ENCODE measurements around the gene RNF39.
"Not testable (repeated sequence)": the region's sequence is repeated elsewhere in the genome, so short reads cannot be mapped to it uniquely, and the experiment has no call there.

Gene RNF39

DNA sequence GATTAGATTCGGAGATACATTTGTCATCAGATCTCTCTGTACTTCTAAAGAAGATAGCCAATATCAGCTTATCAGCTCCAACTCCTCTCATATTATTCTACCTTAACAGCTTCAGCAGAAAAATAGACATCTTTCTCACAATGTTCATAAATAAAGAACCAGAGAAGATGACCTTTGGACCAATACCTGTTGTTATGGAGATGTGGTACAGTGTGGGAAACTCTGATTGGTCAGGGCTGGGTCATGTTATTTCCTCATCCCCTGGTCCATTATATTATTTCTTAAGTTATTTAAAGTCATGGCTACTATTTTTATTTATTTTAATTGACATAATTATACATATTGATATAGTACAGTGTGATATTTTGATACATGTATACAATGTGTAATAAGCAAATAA, 50.4 kb downstream of the RNF39 start:
- H3K27ac ChIP-seq (ENCODE audit: low read length), result no peak overlapping the region
- no peak overlapping the region for H3K9ac ChIP-seq (ENCODE audit: low read length)
- no peak for DNase-seq
- H3K9me3 ChIP-seq (replicated peaks; ENCODE audit: insufficient read depth, low read length), result no peaks in the 10 kb centered on the region
- H3K27me3 ChIP-seq (replicated peaks; ENCODE audit: insufficient read depth, low read length), result no peaks in the 10 kb centered on the region
- H4K20me1 ChIP-seq (ENCODE audit: insufficient read depth, low read length), result no peaks in the 10 kb centered on the region
- H2AFZ ChIP-seq (ENCODE audit: low read length), result no peak overlapping the region
- TF ChIP-seq, protein P1, sequence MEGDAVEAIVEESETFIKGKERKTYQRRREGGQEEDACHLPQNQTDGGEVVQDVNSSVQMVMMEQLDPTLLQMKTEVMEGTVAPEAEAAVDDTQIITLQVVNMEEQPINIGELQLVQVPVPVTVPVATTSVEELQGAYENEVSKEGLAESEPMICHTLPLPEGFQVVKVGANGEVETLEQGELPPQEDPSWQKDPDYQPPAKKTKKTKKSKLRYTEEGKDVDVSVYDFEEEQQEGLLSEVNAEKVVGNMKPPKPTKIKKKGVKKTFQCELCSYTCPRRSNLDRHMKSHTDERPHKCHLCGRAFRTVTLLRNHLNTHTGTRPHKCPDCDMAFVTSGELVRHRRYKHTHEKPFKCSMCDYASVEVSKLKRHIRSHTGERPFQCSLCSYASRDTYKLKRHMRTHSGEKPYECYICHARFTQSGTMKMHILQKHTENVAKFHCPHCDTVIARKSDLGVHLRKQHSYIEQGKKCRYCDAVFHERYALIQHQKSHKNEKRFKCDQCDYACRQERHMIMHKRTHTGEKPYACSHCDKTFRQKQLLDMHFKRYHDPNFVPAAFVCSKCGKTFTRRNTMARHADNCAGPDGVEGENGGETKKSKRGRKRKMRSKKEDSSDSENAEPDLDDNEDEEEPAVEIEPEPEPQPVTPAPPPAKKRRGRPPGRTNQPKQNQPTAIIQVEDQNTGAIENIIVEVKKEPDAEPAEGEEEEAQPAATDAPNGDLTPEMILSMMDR (IDR thresholded peaks at IDR 0.05; ENCODE audit: low read length), result no peak
- TF ChIP-seq EZH2phosphoT487 (IDR thresholded peaks at IDR 0.05; ENCODE audit: low read length) (no peak), EZH2 (optimal IDR thresholded peaks at IDR 0.05; ENCODE audit: low read depth, low read length) (no peak)
- no peak overlapping the region for H3K4me2 ChIP-seq (ENCODE audit: low read depth, low read length)
- H3K9me2 ChIP-seq (replicated peaks; ENCODE audit: insufficient read depth, low read length), result no peaks in the 10 kb centered on the region
- H3F3A ChIP-seq (ENCODE audit: insufficient read depth, low read length), result no peaks in the 10 kb centered on the region
- H3K4me3 ChIP-seq (ENCODE audit: low read length), result no peak overlapping the region
- H3K4me1 ChIP-seq (ENCODE audit: low read length), result no peaks in the 10 kb centered on the region
- no peaks in the 10 kb centered on the region for H3K36me3 ChIP-seq (replicated peaks; ENCODE audit: insufficient read depth, low read length)
- no peaks in the 10 kb centered on the region for H3K79me2 ChIP-seq (ENCODE audit: low read length)

DNA sequence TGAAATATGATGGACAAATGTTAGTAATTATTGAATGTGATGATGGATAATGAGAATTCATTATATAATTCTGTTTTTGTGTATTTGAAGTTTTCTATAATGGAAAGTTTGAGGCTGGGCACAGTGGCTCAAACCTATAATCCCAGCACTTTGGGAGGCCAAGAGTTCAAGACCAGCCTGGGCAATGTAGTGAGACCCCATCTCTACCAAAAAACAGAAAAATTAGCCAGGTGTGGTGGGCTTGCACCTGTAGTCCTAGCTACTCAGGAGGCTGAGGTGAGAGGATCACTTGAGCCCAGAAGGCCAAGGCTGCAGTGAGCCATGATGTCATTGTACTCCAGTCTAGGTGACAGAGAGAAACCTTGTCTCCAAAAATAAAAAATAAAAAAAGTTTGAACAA, 52.9 kb downstream of the RNF39 start:
- H3K4me3 ChIP-seq (ENCODE audit: low read length); H3K27me3 ChIP-seq (replicated peaks; ENCODE audit: insufficient read depth, low read length); H4K20me1 ChIP-seq (ENCODE audit: insufficient read depth, low read length); H3K9me3 ChIP-seq (replicated peaks; ENCODE audit: insufficient read depth, low read length); H3F3A ChIP-seq (ENCODE audit: insufficient read depth, low read length); H3K9me2 ChIP-seq (replicated peaks; ENCODE audit: insufficient read depth, low read length); H3K27ac ChIP-seq (ENCODE audit: low read length); H3K9ac ChIP-seq (ENCODE audit: low read length); DNase-seq; H3K36me3 ChIP-seq (replicated peaks; ENCODE audit: insufficient read depth, low read length); H3K4me1 ChIP-seq (ENCODE audit: low read length); H2AFZ ChIP-seq (ENCODE audit: low read length); H3K4me2 ChIP-seq (ENCODE audit: low read depth, low read length); H3K79me2 ChIP-seq (ENCODE audit: low read length): not testable (repeated sequence)

DNA sequence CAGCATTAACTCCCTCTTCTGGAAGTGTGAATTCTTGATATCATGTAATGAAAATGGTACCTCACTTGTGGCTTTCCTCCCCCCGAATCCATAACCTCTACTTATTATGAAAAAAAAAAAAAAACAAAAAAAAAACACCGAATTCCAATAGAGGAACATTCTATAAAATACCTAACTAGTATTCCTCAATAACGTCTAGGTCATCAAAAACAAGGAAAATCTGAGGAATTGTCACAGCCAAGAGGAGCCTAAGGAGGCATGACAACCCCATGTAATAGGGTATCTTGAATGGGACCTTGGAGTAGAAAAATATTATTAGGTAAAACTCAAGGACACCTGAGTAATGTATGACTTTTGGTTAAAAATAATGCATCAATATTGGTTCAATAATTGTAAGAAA, 53.4 kb downstream of the RNF39 start:
- H3K4me1 ChIP-seq (ENCODE audit: low read length), result no peaks in the 10 kb centered on the region
- H3K9me2 ChIP-seq (replicated peaks; ENCODE audit: insufficient read depth, low read length), result no peaks in the 10 kb centered on the region
- no peak overlapping the region for H3K4me2 ChIP-seq (ENCODE audit: low read depth, low read length)
- no peaks in the 10 kb centered on the region for H3K36me3 ChIP-seq (replicated peaks; ENCODE audit: insufficient read depth, low read length)
- H3F3A ChIP-seq (ENCODE audit: insufficient read depth, low read length), result no peaks in the 10 kb centered on the region
- no peak overlapping the region for H3K27ac ChIP-seq (ENCODE audit: low read length)
- TF ChIP-seq, protein P1 (IDR thresholded peaks at IDR 0.05; ENCODE audit: low read length), result no peak
- TF ChIP-seq EZH2phosphoT487 (IDR thresholded peaks at IDR 0.05; ENCODE audit: low read length) (no peak), EZH2 (optimal IDR thresholded peaks at IDR 0.05; ENCODE audit: low read depth, low read length) (no peak)
- H3K9me3 ChIP-seq (replicated peaks; ENCODE audit: insufficient read depth, low read length), result no peaks in the 10 kb centered on the region
- H3K9ac ChIP-seq (ENCODE audit: low read length), result no peak overlapping the region
- no peaks in the 10 kb centered on the region for H3K79me2 ChIP-seq (ENCODE audit: low read length)
- H2AFZ ChIP-seq (ENCODE audit: low read length), result no peak overlapping the region
- H3K27me3 ChIP-seq (replicated peaks; ENCODE audit: insufficient read depth, low read length), result no peaks in the 10 kb centered on the region
- DNase-seq, result no peak
- H4K20me1 ChIP-seq (ENCODE audit: insufficient read depth, low read length), result no peaks in the 10 kb centered on the region
- H3K4me3 ChIP-seq (ENCODE audit: low read length), result no peak overlapping the region

DNA sequence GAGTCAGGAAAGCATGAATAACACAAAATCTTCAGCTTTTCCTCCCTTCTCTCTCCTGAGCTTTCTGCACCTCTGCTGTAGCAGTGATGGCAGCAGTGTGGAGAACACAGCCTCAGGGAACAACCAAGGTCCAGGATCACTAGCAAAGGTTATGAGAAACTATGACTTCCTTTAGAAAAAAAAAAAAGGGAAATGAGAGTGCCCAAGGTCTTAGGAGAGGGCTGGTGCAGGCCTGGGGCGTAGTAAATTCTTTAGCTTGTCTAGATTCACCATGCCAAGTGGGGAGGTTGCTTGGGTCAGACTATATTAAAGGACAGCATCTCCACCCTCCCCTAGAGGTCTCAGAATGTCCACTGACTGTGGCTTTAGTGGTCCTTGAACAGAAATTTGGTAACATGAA, 54.9 kb downstream of the RNF39 start:
- H3K9me3 ChIP-seq (replicated peaks; ENCODE audit: insufficient read depth, low read length), result no peaks in the 10 kb centered on the region
- no peak for DNase-seq

More for the DNA sequence above, 54.9 kb downstream of the RNF39 start:
- H2AFZ ChIP-seq (ENCODE audit: low read length), result no peak overlapping the region
- no peaks in the 10 kb centered on the region for H3K36me3 ChIP-seq (replicated peaks; ENCODE audit: insufficient read depth, low read length)
- H3K79me2 ChIP-seq (ENCODE audit: low read length), result no peaks in the 10 kb centered on the region
- H3K9me2 ChIP-seq (replicated peaks; ENCODE audit: insufficient read depth, low read length), result no peaks in the 10 kb centered on the region
- no peak overlapping the region for H3K4me2 ChIP-seq (ENCODE audit: low read depth, low read length)
- TF ChIP-seq, protein P1 (IDR thresholded peaks at IDR 0.05; ENCODE audit: low read length), result no peak
- TF ChIP-seq EZH2phosphoT487 (IDR thresholded peaks at IDR 0.05; ENCODE audit: low read length), result no peak
- no peak for TF ChIP-seq EZH2 (optimal IDR thresholded peaks at IDR 0.05; ENCODE audit: low read depth, low read length)
- no peak overlapping the region for H3K27ac ChIP-seq (ENCODE audit: low read length)
- no peaks in the 10 kb centered on the region for H3F3A ChIP-seq (ENCODE audit: insufficient read depth, low read length)
- H3K4me1 ChIP-seq (ENCODE audit: low read length), result no peaks in the 10 kb centered on the region
- H3K4me3 ChIP-seq (ENCODE audit: low read length), result no peak overlapping the region
- no peak overlapping the region for H3K9ac ChIP-seq (ENCODE audit: low read length)
- no peaks in the 10 kb centered on the region for H4K20me1 ChIP-seq (ENCODE audit: insufficient read depth, low read length)
- no peaks in the 10 kb centered on the region for H3K27me3 ChIP-seq (replicated peaks; ENCODE audit: insufficient read depth, low read length)
